ENCODE results near the gene P2RY11.

Gene P2RY11

DNA sequence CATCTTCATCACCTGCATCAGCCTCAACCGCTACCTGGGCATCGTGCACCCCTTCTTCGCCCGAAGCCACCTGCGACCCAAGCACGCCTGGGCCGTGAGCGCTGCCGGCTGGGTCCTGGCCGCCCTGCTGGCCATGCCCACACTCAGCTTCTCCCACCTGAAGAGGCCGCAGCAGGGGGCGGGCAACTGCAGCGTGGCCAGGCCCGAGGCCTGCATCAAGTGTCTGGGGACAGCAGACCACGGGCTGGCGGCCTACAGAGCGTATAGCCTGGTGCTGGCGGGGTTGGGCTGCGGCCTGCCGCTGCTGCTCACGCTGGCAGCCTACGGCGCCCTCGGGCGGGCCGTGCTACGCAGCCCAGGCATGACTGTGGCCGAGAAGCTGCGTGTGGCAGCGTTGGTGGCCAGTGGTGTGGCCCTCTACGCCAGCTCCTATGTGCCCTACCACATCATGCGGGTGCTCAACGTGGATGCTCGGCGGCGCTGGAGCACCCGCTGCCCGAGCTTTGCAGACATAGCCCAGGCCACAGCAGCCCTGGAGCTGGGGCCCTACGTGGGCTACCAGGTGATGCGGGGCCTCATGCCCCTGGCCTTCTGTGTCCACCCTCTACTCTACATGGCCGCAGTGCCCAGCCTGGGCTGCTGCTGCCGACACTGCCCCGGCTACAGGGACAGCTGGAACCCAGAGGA is 2.6 kb downstream of the P2RY11 start:
- no peak for DNase-seq

DNA sequence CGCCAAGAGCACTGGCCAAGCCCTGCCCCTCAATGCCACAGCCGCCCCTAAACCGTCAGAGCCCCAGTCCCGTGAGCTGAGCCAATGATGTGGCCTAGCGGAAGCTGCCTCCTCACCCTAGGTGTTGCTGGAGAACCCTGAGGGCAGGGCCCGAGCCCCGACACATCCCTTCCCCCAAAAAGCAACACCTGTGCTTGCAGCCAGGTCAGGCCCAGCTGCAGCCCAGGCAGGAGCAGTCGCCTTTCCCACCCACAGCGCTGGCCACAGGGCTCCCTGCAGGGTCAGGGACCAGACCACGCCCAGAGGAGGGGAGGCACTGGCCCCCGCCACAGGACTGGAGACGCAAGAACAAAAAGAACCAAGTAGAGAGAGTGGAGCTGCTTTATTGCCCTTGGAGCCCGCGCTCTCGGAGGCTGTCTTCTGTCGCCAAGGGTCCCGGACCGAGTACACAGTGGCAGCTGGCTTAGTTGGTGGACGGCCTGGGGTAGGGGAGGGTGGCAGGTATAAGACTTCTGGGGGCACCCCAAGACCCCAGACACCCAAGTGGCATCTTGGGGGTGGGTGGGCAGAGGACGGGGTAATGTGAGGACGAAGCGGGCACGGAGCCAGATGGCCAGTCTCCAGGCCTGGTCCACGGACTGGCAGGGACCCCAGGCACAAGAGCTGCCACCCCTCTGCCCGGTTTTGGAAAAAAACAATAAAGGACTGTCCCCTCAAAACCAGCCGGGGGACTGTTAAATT is 3.3 kb downstream of the P2RY11 start:
- DNase-seq, result no peak

DNA sequence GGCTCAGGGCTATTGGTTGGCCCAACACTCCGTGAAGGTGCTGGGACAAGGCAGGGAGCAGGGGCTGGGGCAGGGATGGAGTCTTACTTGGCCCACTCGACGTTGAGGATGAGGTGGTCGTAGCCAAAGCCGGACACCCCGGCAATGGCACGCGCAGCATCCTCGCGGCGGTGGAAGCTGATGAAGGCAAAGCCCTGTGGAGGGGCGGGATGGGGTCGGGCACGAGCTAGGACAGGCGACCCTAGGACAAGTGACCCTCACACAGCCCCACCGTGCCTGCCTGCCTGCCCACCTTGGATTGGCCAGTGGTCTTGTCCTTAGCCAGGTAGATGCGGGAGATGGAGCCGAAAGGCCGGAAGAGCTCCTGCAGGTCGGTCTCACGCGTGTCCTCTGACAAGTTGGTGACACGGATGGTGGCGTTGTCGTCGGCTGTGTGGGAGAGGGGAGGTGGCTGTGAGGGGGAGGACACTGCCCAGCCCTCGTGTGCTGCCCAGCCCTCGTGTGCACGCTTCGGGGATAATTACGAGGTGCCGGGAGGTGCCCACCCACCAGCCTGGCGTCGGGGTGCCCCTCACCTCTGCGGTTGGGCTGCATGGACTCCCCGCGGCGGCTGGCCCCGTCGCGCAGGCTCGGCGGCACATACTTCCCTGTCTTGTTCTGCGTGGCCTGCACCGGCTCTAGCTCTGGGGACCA is 4.0 kb downstream of the P2RY11 start:
- DNase-seq, result no peak

DNA sequence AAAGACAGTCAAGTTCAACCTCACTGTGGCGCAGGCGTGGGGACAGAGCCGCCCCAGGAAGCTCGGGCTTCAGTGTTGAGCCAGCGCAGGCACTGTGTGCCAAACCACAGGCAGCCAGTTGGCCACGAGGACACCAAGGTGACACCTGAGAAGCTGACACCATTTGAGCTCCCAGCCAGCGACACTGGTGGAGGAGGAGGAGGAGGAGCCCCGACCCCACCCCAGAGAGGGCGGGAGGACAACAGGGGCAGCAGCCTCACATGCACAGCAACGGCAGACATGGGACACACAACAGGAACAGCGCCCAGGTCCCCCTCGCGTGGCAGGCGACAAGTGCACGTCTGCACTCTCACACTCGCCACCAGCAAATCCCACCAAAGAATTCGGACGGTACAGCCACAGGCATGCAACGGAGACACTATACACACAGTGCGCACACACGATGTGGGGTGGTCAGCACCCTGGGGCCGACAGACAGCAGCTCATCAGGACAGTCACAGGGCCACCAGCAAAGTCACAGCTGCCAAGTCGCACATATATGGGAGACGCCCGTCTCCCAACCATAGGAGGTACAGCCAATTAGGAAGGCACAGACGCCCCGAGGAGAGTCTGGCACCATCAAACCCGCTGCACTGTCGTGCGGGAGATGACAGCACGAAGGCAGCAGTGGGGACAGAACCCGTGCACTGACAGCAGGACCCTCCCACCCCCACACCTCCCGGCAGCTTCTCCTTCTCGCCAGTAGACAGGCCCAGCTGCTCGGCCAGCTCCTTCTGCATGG is 4.8 kb downstream of the P2RY11 start:
- no peak for DNase-seq

DNA sequence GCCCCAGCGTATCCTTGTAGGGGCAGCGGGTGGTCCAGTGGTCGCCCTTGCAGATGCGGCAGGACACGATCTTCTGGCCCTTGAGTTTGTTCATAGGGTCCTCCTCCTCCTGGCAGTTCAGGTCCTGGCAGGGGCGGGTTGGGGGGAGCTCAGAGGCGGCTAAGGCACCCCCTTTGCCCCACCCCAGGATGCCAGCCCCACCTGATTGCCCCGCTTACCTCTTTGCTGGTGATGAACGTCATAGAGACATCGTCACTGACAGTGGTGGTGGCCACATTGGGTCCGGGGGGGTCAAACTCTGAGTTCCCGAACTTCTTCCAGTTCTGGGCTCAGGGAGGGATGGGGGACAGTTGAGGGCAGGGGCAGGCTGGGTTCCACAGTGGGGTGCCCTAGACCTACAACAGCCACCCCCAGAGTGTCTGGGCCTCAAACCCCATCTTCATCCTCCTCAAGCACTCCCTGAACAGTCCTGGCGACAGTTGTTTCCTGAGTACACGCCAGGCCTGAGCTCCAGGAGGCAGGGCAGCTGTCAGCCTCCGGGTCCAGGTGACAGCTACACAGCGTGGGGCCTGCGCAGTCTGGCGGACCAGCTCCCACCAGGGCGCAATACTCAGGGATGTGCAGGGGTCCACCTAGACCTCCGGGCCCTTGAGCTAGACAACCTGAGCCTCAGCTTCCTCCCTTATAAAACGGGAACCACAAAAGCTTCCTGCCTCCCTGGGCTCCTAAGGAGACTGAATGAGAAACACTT is 5.5 kb downstream of the P2RY11 start:
- no peak for DNase-seq

- DNase-seq, result no peak
These were observed 7.5 kb downstream of the P2RY11 start for GRCh38 chr19:10118960-10119359.

- DNase-seq, result peak; percentile 80
These were observed 9.2 kb downstream of the P2RY11 start for GRCh38 chr19:10120538-10121189.

DNA sequence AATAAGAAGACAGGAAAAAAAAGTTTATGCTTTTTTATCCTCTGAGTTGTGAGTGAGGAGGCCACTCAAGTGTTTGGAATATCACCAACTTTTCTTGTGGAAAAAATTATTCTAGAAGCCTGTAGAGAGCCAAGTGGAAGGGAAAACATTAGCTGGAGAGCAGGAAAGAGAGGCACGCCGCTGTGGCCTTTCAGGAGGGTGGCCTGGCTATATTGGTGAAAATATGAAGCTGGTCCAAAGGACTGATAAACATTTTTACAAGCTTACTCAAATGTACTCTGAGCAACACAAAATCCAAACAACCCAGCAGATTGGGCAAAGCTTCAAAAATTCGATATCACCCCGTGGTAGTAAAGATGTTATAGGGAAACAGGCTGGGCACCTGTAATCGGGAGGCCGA is 10.6 kb downstream of the P2RY11 start:
- DNase-seq, result peak; percentile 11

DNA sequence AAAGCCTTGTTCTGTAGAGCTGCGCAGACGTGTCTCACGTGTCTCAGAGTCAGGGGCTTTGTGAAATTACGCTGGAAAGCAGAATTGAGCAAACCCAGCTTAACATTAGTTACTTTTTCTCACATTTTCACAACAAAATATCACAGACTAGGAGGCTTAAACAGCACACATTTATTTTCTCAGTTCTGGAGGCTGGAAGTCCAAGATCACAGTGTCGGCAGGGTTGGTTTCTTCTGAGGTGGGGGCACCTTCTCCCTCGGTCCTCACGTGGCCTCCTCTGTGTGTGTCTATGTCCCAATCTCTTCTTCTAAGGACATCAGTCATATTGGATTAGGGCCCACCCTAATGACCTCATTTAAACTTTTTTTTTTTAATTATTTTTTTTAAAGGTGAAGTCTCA is 12.9 kb downstream of the P2RY11 start:
- no peak for DNase-seq

DNA sequence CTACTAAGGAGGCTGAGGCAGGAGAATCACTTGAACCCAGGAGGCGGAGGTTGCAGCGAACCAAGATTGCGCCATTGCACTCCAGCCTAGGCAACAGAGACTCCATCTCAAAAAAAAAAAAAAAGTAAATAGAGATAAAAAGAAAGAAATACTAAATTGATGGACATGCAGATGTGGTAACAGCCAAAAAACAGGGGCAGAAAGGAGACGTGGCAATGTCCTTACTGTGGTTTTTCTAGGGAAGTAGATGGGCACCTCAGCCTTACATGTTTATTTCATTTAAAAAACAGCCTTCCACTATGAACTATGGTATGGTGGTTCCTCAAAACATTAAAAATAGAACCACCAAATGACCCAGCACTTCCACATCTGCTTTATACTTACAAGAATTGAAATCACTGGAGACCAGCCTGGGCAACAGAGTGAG is 14.7 kb downstream of the P2RY11 start:
- DNase-seq, result no peak

GRCh38 chr19:10132905-10133304 is 21.4 kb downstream of the P2RY11 start:
- DNase-seq, result no peak

DNA sequence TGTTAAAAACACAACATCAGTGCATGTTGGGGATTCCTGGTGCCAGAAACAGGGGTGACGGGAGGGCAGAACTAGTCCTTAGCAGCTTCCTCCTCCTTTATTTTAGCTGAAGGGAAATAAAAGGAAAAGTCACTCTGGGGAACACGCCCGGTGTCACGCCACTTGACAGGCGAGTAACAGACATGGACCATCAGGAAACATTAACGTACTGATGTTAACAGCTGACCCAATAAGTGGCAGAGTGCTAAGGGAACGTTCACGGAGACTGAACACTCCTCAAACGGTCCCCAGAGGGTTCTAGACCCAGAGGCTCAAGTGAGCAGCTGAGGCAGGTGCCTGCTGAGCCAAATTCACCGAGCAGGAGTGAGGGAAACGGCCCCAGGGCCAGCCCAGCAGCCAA is 22.1 kb downstream of the P2RY11 start:
- DNase-seq, result no peak

- DNase-seq, result no peak
These were observed 22.5 kb downstream of the P2RY11 start for GRCh38 chr19:10134040-10134439.

GRCh38 chr19:10135551-10136334 is 24.2 kb downstream of the P2RY11 start:
- no peak for DNase-seq

DNA sequence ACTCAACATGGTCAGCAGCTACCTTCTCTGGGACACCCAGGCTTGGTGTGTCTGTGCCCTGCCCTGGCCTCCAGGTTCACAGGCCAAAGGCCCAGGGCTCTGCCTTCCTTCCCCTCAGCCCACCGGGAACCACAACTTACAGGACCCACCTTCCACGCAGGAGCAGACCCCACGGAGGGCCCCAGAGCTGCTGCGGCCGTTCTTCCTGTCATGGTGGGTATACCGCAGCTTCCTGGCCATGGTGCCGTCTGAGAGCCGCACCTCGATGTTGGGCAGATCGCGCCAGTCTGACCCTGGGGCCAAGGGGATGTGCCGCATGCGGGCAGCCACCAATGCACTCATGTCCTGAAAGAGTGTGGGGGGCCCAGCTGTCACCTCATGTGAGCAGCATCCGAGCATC is 25.4 kb downstream of the P2RY11 start:
- DNase-seq, result no peak

GRCh38 chr19:10137751-10138682 is 26.5 kb downstream of the P2RY11 start:
- DNase-seq, result no peak

GRCh38 chr19:10138879-10139795 is 27.6 kb downstream of the P2RY11 start:
- DNase-seq, result no peak

DNA sequence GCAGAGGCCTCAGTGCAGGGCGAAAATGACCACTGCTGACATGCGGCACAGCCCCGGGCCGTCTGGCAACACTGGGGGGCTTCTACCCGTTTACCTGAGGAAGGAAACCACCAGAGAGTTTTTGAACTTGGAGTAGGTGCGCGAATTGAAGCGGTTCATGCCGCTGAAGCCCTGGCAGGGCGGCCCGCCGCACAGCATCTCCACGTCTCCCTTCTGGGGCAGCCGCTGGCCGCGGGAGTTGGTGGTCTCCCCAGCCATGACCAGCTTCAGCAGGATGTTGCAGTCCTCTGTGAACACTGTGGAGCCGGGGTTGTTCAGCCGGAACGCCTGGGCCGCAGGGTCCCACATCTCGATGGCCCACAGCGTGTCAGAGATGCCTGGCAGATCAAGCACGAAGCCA is 28.5 kb downstream of the P2RY11 start:
- no peak for DNase-seq

GRCh38 chr19:10141479-10141878 is 30.0 kb downstream of the P2RY11 start:
- no peak for DNase-seq

All from fibroblast of upper back skin (primary cell).